GM21717 (cell line): Measurements from ENCODE around the gene STUM.
"Not testable (repeated sequence)": the region's sequence is repeated elsewhere in the genome, so short reads cannot be mapped to it uniquely, and the experiment has no call there.

Source experiments
- ATAC-seq: cut with Tn5 transposase; IDR thresholded peaks from one replicate; pipeline ENCODE4 v1.9.1; 2021; ENCODE audit warnings: mild to moderate bottlenecking, moderate library complexity; ENCODE audit not compliant: unreplicated experiment

Gene STUM

GRCh38 chr1:226548256-226549093 lies at the start of gene STUM:
Gene STUM (plus strand): TSS chr1:226548764. CDS start chr1:226548905, 141 bp downstream.
- no peak for ATAC-seq

GRCh38 chr1:226499699-226500098 lies 48.9 kb upstream of the STUM start:
- not testable (repeated sequence) for ATAC-seq

GRCh38 chr1:226506021-226506420 lies 42.5 kb upstream of the STUM start:
- no peak for ATAC-seq

- no peak for ATAC-seq
These were observed 41.6 kb upstream of the STUM start for GRCh38 chr1:226506921-226507320.

- ATAC-seq: no peak
These were observed 38.1 kb upstream of the STUM start for GRCh38 chr1:226510453-226510852.

GRCh38 chr1:226511296-226511695 lies 37.3 kb upstream of the STUM start:
- no peak for ATAC-seq

GRCh38 chr1:226512076-226512728 lies 36.4 kb upstream of the STUM start:
- no peak for ATAC-seq

- no peak for ATAC-seq
These were observed 30.2 kb upstream of the STUM start for GRCh38 chr1:226518375-226518774.

- no peak for ATAC-seq
These were observed 29.4 kb upstream of the STUM start for GRCh38 chr1:226519135-226519534.

GRCh38 chr1:226519716-226520598 lies 28.6 kb upstream of the STUM start:
- ATAC-seq: no peak

GRCh38 chr1:226520640-226521355 lies 27.8 kb upstream of the STUM start:
- no peak for ATAC-seq

GRCh38 chr1:226523646-226524406 lies 24.7 kb upstream of the STUM start:
- no peak for ATAC-seq

- no peak for ATAC-seq
These were observed 24.0 kb upstream of the STUM start for GRCh38 chr1:226524547-226524946.

GRCh38 chr1:226525750-226526149 lies 22.8 kb upstream of the STUM start:
- ATAC-seq: no peak

GRCh38 chr1:226526801-226527595 lies 21.6 kb upstream of the STUM start:
- ATAC-seq: no peak

GRCh38 chr1:226529891-226530290 lies 18.7 kb upstream of the STUM start:
- ATAC-seq: no peak

- no peak for ATAC-seq
These were observed 18.0 kb upstream of the STUM start for GRCh38 chr1:226530591-226530990.

- ATAC-seq: no peak
These were observed 17.0 kb upstream of the STUM start for GRCh38 chr1:226531360-226532093.
